Peyer's patch (tissue), 4 donors: ENCODE results near the gene NRGN.

Experiments used
- POLR2A ChIP-seq, 2 donors: fragments of 450-650 bp; IDR thresholded peaks; one replicate each; pipeline ENCODE4 v1.5.1; 2017; ENCODE audit warnings: antibody characterized with exemption in 2 of 2, mild to moderate bottlenecking in 2 of 2, moderate library complexity in 2 of 2
- TF ChIP-seq, protein P1 (sequence below), 6 experiments: fragments of 450-650 bp in 4 of 6; fragments of 200-600 bp in 2 of 6; sonication (generic) in 1 of 6; IDR thresholded peaks; one replicate each; pipeline ENCODE4 v1.5.1; 2017 to 2019; ENCODE audit warnings: antibody characterized with exemption in 6 of 6, mild to moderate bottlenecking in 3 of 6, moderate library complexity in 1 of 6

DNA sequence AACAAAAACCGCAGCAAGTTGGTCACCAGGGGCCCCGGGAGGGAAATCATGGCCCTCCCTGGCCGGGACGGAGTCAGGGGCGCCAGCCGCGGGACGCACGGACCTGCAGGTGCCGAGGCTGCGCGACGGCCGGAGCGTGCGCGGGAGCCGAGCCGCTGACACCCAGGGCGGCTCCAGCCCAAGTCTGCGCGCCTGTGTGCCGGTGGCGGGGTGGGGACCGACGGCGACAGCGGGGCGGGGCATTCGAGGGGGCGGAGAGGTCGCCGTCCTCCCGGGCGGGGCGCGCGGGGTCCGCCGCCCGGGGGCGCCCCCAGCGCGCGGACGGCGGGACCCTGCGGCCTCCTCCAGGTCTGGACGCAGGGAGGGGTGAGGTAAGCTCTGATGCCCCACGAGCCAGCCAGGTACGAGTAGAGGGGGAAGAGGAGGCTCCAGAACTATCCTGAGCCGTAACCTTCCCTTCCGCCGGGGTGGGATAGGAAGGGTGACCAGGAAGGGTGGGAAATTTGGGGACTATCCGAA, 22.4 kb downstream of the NRGN start, which contains the start of gene ESAM:
- TF ChIP-seq, protein P1, sequence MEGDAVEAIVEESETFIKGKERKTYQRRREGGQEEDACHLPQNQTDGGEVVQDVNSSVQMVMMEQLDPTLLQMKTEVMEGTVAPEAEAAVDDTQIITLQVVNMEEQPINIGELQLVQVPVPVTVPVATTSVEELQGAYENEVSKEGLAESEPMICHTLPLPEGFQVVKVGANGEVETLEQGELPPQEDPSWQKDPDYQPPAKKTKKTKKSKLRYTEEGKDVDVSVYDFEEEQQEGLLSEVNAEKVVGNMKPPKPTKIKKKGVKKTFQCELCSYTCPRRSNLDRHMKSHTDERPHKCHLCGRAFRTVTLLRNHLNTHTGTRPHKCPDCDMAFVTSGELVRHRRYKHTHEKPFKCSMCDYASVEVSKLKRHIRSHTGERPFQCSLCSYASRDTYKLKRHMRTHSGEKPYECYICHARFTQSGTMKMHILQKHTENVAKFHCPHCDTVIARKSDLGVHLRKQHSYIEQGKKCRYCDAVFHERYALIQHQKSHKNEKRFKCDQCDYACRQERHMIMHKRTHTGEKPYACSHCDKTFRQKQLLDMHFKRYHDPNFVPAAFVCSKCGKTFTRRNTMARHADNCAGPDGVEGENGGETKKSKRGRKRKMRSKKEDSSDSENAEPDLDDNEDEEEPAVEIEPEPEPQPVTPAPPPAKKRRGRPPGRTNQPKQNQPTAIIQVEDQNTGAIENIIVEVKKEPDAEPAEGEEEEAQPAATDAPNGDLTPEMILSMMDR (IDR thresholded peaks at IDR 0.05), result no peak
- no peak for TF ChIP-seq POLR2A (IDR thresholded peaks at IDR 0.05)
